ENCODE results near the gene SLC66A3.

Gene SLC66A3

GRCh38 chr2:11222845-11223244 lies 67.6 kb downstream of the SLC66A3 start (continued):
- TF ChIP-seq REST (tag by site-specific recombination; IDR thresholded peaks at IDR 0.05), result no peak
- no peak for TF ChIP-seq ZNF155 (tag by site-specific recombination; IDR thresholded peaks at IDR 0.05)

GRCh38 chr2:11224887-11225286 lies 69.6 kb downstream of the SLC66A3 start:
- Histone ChIP-seq H3K9me3 (ENCODE audit: control insufficient read depth, insufficient read depth, low read depth, low read length) (no peaks in the 10 kb centered on the region), H3K27ac (ENCODE audit: extremely low read depth, low read depth, low read length) (no peak overlapping the region), H3K4me3 (ENCODE audit: low read depth, low read length) (no peak overlapping the region), H3K36me3 (ENCODE audit: control insufficient read depth in 2 of 2, insufficient read depth in 1 of 2, low read length in 2 of 2) (peaks cover 13 to 19% of the 10 kb centered on the region in 2 experiments), H3K4me1 (ENCODE audit: control insufficient read depth, insufficient read depth, low read length) (no peaks in the 10 kb centered on the region)
- ChIA-PET CTCF (interaction anchor here (0.7 to 1.3 kb wide), 4 partner anchors 8 to 411 kb away, joined by 3 to 4 read pairs (median 4); no protein-coding TSS in a partner anchor), POLR2A (no interaction called here)
- no peak for TF ChIP-seq PRDM6 (tag by site-specific recombination; IDR thresholded peaks at IDR 0.05)
- TF ChIP-seq ZNF549 (tag by site-specific recombination; IDR thresholded peaks at IDR 0.05), result no peak
- no peak for TF ChIP-seq ZNF112 (tag by site-specific recombination; IDR thresholded peaks at IDR 0.05)
- TF ChIP-seq IKZF3 (tag by site-specific recombination; IDR thresholded peaks at IDR 0.05), result no peak
- no peak for TF ChIP-seq ZNF837 (tag by site-specific recombination; IDR thresholded peaks at IDR 0.05)
- no peak for TF ChIP-seq ZNF670 (tag by site-specific recombination; IDR thresholded peaks at IDR 0.05; ENCODE audit: low read depth)
- TF ChIP-seq SP2 (tag by site-specific recombination; IDR thresholded peaks at IDR 0.05), result no peak
- no peak for TF ChIP-seq ZBTB11 (tag by site-specific recombination; conservative IDR thresholded peaks at IDR 0.05; ENCODE audit: low read depth)
- no peak for TF ChIP-seq ZBTB6 (tag by site-specific recombination; IDR thresholded peaks at IDR 0.05)
- TF ChIP-seq ZBTB49 (tag by site-specific recombination; IDR thresholded peaks at IDR 0.05; ENCODE audit: low read depth), result no peak
- TF ChIP-seq OSR2 (tag by site-specific recombination; IDR thresholded peaks at IDR 0.05), result no peak
- no peak for TF ChIP-seq BCL6B (tag by site-specific recombination; IDR thresholded peaks at IDR 0.05)
- TF ChIP-seq ZNF449 (tag by site-specific recombination; IDR thresholded peaks at IDR 0.05), result no peak
- no peak for TF ChIP-seq ZNF341 (tag by site-specific recombination; IDR thresholded peaks at IDR 0.05; ENCODE audit: low read depth)
